Medulla oblongata (tissue), 1 donor: ENCODE measurements around the gene WDR91.
"Not testable (repeated sequence)": the region's sequence is repeated elsewhere in the genome, so short reads cannot be mapped to it uniquely, and the experiment has no call there.

Source experiments
- DNase-seq: peaks from one replicate; pipeline ENCODE4 v3.0.0-alpha.2; 2015; ENCODE audit errors: extremely low spot score

Gene WDR91

GRCh38 chr7:135211179-135211945 is at the start of gene WDR91:
WDR91 (minus strand) TSS chr7:135211526; CDS start chr7:135211502, 24 bp downstream.
- peak; percentile 98 for DNase-seq

- DNase-seq = no peak
Observed at GRCh38 chr7:135260470-135260869, 49.1 kb upstream of the WDR91 start.

DNA sequence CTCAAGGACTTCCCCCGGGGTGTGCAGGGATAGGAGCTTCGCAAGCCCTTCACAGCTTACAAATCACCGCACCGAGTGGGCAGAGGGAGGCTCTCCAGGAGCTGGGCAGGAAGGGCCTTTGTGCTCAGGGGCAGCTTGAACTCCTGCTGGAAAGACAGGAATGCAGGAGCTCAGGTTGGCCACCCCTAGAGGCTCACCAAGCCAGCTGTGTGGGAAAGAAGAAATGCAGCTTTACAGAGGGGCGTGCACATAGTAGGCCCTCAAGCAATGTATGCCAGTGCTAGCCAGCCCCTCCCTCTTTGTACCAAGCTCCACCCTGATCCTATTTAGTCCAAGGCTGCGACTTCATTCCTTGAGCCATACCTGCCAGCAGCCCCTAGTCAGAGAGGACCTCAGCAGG is 48.4 kb upstream of the WDR91 start:
- DNase-seq = no peak

DNA sequence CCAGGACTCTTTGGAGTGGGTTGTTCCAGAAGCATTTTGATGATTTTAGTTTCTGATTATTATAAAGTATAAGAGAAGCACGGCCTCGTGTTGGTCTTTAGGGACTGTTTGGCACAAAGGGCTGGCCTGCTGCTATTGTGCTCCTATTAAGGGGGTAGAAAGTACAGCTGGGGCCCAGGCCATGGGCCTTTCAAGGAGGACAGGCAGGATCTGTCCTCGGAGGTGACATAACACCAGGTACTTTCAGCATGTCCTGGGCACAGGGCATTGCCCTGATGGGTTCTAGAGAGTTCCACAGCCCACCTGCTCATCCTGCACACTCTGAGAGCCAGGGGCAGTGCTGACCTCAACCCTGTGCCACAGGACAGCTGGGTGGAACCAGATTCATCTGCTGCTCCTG is 47.3 kb upstream of the WDR91 start:
- no peak for DNase-seq

DNA sequence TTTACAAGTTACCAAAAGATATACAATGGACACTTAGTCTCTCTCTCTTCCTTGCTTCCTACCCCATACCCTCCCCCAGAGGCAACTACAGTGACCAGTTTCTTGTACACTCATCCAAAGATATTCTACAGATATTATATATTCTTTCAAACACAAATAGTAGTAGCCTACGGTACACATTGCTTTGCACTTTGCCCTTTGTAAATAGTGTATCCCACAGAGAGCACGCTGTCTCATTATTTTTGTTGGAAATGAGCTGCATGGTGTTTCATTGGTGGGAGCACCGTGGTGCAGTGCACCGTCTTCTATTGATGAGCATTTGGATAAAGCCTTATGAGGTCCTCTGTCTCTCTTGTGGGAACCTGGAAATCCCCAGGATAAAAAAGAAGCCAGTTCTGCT is 46.5 kb upstream of the WDR91 start:
- no peak for DNase-seq

DNA sequence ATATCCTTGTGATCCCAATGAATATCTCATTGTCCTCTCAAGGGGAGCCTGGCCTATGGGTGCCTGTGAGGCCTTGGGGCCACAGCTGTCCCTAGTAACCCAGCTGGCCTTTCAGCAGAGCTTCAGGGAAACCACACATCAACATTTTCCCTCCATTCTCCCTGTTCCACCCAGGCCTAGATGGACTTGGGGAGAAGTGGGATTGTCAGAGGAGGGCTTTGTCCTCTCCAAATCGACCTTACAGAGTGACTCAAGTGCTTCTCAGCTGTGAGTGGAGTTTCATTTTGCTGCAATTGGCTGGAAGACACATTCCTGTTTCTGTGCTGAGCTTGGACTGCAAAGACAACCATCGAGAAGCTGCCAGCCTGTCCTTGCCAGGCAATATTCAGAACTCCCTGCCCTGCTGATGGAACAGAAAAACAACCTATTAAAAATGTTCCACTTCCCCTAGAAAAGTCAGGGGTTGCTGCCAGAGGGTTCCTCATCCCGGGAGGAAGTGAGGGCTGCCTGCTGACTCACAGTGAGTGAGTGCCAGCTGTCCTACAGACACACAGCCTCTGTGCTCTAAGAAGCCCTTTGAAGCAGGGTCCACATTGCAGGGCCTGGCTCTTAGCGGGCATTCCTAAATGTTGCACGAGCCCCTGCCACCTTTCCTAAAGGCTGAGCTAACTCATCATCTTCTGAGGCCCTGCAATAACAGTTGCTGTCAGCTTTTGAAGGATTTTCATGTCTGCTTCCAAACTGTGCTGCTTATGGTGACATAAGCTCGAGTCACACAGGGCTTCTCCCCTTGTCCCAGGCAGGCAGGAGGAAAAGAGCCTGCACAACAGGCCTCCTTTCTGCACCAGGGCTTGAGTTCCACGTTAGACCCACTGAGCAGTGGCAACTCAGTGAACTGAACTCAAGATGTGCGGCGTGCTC is 42.8 kb upstream of the WDR91 start:
- peak; percentile 95 for DNase-seq

DNA sequence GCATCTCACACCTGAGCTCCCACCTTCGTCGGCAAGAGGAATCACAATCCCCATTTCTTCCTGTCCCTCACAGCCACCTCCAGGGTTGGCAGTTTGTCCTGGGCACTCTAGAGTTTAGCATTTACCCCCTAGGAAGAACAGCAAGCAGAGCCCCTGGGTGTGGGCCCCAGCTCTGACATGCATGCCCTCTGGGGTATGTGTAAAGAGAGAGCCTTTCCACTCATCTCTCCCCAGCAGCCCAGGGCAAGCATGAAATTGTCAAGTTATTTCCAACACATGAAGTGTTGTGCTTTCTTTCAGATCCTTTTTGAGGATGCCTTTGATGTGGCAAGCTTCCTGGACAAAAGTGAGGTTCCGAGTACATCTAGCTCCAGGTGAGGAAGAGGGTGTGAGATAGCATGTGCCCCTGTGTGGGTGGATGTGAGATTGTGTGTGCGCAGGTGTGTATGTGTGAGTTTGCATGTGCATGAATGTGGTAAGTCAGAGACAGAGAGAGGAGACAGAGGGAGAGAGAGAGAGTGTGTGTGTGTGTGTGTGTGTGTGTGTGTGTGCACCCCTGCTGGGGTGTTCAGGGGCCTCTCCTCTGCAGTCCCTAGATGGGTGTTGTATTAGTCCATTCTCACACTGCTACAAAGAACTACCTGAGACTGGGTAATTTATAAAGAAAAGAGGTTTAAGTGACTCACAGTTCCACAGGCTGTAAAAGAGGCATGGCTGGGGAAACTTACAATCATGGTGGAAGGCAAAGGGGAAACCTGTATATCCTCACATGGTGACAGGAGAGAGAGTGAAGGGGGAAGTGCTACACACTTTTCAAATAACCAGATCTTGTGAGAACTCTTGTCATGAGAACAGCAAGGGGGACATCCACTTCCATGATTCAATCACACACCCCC is 40.4 kb upstream of the WDR91 start:
- no peak for DNase-seq

GRCh38 chr7:135248546-135248945 is 37.2 kb upstream of the WDR91 start:
- DNase-seq = no peak

GRCh38 chr7:135247746-135248471 is 36.6 kb upstream of the WDR91 start:
- DNase-seq = no peak

- no peak for DNase-seq
Observed at GRCh38 chr7:135246191-135246825, 35.0 kb upstream of the WDR91 start.

DNA sequence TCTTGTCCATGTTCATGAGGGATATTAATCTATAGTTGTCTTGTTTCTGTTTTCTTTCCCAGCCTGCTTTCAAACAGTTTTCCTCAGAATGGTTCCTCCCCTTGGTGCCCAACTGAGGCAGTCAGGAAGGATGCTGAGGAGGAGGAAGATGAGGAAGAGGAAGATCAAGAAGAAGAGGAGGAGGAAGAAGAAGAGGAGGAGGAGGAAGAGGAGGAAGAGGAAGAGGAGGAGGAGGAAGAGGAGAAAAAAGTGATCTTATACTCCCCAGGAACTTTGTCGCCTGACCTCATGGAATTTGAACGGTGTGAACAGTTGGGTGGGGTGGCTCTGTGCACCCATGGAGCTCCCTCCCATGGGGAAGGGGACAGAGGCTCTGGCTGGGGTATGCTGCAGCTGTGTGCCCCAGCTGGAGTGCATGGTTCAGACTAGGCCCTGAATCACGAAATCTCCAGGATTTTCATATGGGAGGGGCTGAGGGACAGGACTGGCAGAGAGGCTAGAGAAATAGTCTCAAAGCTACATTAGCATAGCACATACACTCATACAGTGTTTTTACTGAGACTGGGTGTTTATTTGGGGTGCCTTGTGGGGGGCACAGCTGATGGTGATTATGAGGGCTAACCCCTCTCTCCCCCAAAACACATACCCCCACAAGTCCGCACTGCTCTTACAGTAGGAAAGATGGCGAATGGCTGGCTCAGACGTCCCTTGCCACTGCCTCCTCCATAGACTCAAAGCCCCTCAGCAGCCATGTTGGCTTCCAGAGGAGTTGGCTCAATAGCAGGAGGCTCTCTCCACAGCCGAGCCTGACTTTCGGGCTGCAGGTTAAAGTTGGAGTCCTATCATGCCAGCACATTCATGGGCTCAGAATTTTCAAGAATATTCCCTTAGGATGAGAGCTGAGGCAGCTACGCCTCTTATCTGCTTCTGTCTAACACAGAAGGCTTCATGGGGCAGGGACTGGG is 34.2 kb upstream of the WDR91 start:
- DNase-seq = no peak

DNA sequence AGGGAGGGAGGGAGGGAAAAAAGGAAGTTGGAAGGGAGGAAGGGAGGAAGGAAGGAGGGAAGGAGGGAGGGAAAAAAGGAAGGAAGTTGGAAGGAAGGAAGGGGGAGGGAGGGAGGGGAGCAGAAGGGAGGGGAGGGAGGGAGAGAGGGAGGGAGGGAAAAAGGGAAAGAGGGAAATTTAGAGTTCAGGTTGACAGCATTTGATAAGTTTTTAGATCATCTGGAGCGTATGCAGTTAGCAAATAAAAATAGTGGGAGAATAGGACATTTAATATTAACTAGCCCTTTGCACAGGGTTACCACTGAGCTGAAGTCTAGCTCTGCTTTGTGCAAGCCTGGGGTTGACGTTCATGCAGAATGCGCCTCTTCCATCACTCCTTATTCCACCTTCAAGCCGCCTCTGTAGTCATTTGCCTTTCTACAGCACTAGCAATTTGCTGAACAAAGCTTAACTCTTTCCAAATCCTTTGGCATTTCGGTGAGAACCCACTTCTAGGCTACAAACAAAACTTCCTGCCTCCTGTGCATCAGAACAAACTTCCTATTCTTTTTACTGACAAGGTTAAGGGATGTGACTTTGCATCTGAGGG is 30.9 kb upstream of the WDR91 start:
- no peak for DNase-seq

DNA sequence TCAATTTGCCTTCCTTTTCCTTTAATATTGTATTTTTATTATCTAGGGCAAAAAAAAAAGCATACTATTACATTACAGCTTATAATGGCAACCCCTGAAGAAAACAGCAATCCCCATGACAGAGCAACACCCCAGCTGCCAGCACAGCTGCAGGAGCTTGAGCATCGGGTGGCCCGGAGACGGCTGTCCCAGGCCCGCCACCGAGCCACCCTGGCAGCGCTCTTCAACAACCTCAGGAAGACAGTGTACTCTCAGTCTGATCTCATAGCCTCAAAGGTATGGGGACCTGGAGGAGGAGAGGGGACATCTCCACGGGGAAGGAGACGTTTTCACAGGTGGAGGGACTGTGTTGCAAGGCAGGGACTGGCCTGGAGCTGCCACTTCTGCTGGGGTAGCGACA is 29.1 kb upstream of the WDR91 start:
- DNase-seq = no peak

DNA sequence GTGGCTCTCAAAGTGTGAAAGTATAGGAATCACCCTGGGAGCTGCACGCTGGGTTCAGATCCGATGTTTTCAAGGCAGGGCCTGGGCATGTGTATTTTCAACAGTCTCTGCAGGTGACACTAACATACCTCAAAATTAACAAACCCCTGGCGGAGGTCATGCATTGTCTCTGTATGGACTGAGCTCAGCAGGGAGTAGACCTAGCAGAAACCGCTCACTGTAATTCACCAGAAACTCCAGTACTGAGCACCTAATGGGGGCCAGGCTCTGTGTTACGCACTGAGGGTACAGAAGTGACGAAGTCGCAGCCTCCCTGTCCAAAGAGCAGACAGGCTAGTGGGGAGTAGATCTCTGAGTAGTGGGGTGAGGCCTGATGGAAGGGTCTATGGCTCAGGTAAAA is 27.9 kb upstream of the WDR91 start:
- DNase-seq = no peak

- no peak for DNase-seq
Observed at GRCh38 chr7:135238112-135238744, 26.9 kb upstream of the WDR91 start.

DNA sequence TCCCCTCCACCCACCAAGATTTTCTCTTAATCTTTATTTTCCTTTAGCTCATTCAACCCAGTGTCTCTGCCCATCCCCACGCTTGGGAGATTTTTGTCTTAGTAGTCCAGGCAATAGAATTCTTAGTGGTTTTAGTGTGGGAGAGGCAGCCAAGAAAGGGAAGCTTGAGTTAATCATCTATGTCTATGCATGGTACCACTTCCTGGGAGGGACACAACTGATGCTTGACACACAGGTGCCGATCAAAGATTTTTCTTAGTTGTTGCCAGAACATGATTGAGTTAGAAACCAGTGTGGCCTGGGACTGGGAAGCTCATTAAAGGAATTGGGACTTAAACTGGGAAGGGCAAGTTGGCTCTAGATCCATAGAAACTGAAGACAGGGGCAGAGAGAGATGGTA is 25.4 kb upstream of the WDR91 start:
- DNase-seq = no peak

- DNase-seq = no peak
Observed at GRCh38 chr7:135235841-135236240, 24.5 kb upstream of the WDR91 start.

DNA sequence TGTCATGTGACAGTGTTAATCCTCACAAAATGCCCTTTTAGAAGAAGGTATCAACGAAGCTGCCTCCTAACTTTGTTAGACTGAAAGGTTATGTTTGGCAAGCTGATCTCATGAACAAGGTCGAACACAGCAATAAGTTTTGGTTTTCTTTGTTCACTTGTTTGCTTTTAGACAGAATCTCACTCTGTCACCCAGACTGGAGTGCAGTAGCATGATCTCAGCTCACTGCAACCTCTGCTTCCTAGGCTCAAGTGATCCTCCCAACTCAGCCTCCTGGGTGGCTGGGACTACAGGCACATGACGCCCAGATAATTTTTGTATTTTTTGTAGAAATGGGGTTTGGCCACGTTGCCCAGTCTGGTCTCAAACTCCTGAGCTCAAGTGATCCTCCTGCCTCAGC is 23.4 kb upstream of the WDR91 start:
- no peak for DNase-seq

GRCh38 chr7:135234095-135234494 is 22.8 kb upstream of the WDR91 start:
- DNase-seq = not testable (repeated sequence)
